ENCODE measurements around the gene FXYD5.

Gene FXYD5, protein sequence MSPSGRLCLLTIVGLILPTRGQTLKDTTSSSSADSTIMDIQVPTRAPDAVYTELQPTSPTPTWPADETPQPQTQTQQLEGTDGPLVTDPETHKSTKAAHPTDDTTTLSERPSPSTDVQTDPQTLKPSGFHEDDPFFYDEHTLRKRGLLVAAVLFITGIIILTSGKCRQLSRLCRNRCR

DNA sequence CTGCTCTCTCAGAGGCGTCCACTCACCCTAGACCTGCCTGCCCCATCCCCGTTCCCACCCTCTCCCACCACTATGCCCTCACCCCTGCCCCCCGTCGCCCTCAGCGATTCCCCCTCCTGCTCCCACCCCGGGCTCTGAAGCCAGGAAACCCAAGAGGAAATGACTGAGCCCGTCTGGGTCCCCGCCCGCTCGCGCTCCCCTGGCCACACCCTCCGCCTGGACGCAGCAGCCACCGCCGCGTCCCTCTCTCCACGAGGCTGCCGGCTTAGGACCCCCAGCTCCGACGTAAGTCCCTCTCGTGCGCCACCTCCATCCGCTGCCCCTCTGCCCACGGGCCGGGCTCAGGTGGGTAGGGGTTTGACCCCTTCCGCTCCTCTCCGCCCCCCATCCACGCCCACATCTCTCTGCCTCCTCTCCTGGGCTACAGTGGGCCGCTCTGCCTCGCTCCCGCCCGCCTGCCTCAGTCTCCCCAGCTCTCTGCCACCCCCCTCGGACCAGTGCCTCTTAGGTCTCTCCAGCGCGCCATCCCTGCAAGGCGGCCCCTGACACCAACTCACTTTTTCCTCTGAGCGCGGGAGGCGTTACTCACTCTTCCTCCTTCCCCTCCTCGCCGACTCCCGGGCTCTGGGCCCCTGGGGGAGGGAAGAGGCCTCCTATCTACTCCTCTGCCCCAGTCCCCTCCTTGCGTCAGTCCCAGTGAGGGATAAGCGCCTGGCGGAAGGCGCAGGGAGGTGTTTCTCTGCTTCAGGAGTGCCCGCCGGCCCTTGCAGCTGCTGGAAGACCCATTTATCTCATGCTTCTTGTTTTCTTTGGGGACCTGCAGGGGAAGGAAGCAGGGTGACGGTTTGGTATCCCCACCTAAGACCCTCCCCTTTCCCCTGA is at the start of gene FXYD5:
Gene FXYD5 (plus strand): TSS at position 211 of the 882 bp plus-strand sequence. CDS start 816 bp downstream, outside the sequence.
- peak; percentile 84 for DNase-seq

DNA sequence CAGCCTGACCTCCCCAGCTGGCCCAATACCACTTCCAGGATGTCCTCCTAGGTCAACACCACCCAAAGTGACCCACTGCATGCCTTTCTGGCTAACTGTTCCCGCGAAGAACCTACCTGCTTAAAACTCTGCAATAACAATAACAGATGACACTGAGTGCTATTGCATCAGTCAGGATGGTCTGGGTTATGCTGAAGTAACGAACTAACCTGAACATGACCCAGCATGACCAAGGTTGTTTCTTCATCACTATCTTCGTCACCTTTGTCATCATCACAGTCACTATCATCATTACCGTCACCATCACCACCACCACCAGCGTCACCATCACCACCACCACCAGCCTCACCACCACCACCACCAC is 49.5 kb upstream of the FXYD5 start:
- DNase-seq: no peak

DNA sequence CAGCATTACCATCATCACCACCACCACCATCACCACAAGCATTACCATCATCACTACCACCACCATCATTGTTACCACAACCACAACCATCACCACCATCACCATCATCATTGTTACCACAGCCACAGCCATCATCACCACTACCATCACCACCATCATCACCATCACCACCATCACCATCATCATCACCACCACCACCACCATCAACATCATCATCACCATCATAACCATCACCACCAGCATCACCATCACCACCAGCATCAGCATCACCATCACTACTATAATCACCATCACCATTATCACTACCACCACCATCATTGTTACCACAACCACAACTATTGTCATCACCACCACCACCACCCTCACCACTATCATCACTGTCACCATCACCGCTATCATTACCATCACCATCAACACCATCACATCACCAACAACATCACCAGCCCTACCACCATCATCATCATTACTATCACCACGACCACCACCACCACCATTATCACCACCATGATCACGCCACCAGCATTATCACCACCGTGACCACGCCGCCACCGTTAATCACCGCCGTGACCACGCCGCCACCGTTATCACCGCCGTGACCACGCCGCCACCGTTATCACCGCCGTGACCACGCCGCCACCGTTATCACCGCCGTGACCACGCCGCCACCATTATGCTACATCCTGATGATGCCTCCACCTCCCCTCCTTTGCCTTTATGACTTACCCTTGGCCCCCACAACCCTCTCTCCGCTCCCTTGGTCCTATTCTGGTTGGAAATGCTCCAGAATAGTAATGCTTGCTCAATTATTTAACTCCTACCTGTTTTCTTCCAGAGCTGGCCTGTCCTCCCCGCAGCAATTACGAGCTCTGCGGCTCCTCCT is 48.9 kb upstream of the FXYD5 start:
- DNase-seq: no peak

DNA sequence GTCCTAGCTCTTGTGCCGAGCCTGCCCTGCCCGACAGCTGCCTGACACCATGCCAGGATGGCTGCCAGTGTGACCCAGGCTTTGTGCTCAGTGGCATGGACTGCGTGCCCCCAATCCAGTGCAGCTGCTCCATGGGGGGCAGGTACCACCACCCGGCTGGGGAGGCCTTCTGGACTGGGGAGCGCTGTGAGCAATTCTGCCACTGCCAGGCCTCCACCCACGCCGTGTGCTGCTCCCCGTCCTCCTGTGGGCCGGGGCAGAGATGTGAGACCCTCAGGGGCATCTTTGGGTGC is 48.3 kb upstream of the FXYD5 start:
- DNase-seq: no peak

DNA sequence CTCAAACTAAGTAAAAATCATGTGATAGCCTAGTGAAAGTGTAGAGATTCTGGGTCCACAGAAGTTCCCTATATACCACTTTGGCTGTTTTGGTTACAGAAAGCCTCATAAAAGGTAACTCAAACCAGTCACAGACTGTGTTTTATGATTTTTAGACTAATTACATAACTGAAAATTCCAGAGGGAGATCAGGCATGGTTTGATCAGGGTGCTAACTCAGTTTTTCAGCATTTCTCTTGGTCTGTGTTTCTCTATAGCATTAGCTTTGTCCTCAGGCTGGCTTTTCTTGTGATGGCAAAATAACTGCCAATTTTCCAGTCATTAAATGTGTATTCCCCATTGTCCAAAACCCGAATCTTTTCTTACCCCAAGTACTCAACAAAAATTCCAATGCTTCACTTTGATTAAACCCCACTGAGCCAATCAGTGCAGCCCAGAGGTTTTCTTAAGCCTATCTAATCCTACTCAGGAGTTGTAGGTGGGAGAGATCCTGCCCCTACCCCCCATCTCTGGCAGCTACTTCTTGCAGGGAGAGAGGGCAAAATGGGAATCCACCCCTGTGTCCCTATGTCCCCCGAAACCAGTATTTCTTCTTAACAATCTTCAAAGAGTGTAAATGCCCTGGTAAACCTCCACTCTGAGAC is 47.5 kb upstream of the FXYD5 start:
- DNase-seq: no peak

DNA sequence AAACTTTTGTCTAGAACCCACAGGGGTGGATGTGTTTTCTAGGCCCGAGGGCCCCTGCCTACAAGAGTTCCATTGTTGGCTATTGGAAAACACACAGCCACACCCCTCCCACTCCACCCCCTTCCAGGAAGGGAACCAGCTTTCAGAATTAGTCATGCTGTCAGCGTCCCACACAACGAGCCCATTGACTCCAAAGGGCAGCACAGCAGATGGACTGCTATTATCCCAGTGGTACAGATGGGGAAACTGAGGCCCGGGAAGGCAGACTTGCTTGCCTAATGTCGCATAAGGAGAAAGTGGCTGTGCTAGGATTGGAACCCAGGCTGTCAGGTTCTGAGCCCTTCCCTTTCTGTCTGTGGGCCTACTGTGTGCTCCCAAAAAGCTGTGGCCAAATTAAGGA is 47.0 kb upstream of the FXYD5 start:
- no peak for DNase-seq

DNA sequence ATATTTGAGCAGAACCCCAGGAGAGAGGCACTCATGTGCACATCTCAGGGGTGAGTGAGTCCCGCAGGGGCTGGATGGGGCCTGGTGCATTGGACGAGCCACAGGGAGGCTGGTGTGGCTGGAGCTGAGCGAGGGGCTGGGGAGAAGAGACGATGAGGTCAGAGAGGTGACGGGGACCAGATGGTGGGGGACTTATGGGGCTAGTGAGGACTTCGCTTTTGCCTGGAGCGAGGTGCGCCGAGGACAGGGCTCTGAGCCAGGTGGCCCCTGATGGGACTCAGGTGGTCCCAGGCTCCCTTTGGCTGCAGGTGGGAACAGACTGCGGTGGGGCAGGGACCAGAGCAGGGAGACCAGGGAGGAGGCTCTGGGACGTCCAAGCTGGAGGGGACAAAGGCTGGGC is 45.8 kb upstream of the FXYD5 start:
- no peak for DNase-seq

DNA sequence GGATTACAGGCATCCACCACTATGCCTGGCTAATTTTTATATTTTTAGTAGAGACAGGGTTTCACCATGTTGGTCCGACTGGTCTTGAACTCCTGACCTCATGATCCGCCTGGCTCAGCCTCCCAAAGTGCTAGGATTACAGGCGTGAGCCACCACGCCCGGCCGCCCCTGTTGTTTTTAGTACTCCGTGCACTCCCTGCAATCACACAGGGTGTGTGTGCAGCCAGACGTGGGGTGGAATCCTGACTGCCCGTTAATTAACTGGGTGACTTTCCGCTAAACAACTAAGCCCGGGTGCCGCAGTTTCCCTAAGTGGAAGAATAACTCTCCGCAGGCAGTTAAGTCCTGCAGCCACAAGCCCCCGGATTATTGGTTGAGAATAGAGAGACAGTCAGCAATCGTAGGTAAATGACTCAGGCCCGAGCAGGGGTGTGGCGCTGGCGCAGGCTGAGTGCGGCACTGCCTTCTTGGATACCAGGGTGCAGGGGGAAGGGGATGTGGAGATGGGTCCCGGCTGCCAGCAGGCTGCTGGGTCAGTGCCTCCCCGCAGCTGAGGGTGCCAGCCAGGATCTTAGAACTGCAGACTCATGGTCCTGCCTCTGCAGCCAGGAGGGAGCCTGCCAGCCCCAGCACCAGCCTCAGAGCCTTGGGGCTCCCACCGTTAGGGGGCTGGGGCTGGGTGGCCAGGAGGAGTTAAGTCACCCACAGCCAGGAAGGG is 45.0 kb upstream of the FXYD5 start:
- no peak for DNase-seq

DNA sequence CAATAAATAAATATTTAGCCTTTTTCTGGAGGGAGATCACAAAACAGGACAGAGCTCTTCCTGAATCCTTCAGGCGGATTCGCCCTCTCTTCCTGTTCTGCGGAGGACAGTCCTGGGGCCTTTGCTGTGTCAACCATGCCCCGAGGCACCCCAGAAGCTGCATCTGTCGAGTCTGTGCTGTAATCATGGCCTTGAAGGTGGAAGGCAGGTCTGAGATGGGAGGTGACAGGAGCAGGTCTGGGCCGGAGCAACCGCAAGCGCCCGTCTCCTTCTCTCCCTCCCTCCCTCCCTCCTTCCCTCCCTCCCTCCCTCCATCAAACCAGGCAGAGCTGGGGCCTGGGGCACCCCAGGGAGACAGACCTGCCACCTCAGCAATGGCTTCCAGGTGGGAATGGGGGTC is 43.6 kb upstream of the FXYD5 start:
- DNase-seq: no peak

DNA sequence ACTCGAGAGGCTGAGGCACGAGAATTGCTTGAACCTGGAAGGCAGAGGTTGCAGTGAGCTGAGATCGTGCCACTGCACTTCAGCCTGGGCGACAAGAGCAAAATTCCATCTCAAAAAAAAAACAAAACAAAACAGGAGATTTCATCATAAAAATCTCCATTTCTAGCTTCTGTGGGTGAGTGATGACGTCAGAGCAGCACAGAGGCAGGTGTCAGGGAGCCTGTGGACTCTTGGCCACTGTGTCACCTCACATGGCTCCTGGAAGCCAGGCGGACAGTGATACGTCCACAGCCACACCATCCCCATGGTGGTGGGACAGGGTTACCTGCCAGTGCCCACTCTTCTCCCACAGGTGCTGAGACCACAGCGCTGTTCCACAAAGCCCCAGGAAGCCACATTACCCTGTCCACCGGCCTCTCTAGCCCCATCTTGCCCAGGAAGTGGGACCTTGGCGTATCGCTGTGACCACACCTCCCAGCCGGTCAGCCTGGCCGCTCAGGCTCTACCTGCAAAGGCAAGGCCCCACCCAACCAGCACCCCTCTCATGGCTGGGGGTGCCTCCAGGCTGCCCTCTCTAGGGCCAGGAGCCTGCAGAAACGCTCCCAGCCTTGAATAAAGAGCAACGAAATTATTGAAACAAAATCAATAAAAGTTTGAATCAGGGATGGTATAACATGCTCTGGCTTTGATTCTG is 41.4 kb upstream of the FXYD5 start:
- no peak for DNase-seq

DNA sequence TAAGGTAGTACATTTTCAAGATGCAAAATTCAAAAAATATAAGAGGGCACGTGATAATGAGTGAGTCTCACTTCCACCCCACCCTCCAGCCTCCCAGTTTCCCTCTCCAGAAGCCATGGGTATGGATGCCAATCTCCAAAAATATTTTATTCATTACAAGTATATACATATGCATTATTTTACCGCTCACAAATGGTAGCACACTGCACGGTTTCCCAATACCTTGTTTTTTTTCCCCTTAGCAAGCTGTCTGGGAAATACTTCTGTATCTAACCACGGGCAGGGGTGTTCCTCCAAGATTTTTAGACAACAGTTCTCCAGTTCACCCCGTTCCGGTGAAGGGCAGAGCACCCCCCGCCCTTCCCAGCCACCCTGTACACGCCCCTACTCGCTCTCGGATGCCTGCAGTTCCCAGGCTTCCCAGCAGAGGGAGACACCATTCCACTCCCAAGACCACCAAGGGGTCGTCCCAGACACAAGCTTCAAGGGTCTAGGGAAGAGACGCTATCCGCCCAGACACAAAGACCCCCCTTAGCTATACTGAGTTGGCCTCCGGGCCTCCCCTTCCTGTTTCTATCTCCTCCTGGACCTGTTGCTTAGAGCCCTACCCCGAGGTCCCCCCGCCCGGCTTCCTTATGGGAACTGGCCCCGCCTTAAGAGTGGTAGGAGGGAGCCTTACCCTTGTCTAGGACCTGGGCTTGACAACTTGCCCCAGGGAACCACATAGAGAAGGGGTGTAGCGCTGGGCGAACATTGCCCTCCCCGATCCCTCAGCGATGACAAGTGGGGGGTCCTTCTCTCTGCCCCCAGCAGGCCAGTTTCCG is 40.0 kb upstream of the FXYD5 start:
- peak; percentile 50 for DNase-seq

DNA sequence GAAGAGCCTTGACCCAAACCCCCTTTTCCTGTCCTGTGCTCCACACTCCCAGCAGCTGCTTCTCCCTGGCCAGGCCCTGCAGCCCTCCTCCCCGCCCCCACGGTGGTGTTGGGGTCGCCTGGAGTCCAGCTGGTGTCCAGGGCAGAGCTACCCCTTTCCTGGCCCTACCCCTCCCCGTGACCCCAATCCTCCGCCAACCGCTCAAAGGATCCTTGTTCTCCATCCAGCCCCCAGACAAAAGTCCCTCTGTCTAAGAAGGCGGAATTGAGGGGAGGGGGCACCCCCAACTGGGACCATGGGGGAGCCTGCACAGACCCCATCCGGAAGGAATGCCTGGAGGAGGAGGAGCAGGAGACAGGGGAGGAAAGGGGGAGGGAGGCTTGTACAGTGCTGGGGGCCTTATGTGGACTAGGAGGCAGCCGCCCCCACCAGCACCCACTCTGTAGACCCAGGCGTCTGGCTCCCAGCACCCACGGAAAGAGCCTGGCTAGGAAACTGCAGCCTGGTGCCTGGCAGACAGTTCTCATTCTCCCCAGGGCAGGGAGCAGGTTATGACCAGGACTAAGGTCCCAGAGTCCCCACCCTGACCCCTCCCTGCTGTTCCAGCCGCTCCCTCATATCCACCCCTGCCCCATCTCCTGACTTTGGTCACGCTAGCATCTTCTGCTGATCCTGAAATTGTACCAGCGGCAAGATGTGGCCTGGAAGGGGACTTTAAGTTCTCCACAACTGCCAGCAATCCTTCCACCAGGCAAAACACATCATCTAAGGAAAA is 39.2 kb upstream of the FXYD5 start, which contains the start of gene FXYD3:
Gene FXYD3 (plus strand): TSS at position 647 of the 775 bp plus-strand sequence. CDS start 3,554 bp downstream, outside the sequence.
- DNase-seq: no peak

DNA sequence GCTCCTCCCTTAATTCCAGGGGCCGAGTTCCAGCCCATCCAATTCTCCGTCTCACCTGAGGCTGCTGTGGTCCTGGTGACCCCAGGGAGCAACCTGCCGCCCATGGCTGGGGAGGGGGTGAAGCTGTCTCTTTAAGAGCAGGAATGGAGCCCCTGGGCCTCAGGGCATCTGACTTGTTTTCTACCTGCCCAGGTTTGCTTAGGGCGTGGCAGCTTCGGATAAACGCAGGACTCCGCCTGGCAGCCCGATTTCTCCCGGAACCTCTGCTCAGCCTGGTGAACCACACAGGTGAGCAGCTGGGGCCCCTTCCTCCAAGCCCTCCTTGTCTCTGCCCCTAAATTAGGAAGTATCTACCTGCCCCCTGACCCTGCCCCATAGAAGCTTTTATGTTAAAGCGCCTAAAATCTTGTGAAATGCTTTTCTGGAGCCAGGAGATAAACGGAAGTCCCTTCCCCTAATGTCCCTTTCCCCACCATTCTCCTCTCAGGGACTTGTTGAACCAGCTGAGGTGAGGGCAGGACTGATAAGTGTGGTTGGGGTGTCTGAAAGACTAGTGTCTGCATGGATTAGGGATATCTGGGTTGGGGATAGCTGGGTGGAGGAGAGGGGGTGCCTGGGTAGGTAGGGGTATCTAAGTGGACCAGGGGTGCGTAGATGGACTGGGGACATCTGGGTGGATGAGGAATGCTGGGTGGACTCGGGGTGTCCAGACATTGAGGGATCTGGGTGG is 38.3 kb upstream of the FXYD5 start:
- DNase-seq: no peak

DNA sequence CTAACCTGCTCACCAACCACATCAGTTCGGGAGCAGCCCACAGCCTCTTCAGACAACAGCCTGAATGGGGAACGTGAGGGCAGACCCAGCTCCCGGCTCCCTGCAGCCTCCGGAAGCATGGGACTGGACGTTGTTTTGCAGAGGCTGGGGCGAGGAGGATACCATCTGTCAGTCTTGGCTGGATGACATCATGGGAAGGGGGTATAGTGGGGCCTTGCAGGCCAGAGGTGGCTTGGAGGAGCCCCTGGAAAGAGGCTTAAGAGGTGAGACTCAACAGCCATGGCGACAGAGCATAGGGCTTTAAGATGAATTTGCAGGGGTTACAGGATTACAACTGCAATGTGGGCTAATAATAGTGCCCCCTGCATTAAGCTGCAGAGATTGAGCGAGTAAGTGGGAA is 37.4 kb upstream of the FXYD5 start:
- no peak for DNase-seq

DNA sequence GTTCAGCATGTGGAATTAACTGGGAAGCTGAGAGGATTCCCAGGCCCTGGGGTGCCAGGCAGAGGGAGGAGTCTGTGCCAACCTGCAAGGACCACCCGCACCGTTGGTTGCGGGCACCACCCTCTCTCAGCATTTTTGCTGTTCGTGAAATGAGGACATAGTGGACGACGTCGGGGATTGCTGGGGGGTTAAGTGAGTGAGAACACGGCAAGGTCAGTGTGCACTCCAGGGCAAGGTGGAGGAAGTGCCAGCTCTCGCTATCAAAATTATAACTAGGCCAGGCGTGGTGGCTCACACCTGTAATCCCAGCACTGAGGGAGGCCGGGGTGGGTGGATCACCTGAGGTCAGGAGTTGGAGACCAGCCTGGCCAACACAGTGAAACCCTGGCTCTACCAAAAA is 36.7 kb upstream of the FXYD5 start:
- DNase-seq: no peak

DNA sequence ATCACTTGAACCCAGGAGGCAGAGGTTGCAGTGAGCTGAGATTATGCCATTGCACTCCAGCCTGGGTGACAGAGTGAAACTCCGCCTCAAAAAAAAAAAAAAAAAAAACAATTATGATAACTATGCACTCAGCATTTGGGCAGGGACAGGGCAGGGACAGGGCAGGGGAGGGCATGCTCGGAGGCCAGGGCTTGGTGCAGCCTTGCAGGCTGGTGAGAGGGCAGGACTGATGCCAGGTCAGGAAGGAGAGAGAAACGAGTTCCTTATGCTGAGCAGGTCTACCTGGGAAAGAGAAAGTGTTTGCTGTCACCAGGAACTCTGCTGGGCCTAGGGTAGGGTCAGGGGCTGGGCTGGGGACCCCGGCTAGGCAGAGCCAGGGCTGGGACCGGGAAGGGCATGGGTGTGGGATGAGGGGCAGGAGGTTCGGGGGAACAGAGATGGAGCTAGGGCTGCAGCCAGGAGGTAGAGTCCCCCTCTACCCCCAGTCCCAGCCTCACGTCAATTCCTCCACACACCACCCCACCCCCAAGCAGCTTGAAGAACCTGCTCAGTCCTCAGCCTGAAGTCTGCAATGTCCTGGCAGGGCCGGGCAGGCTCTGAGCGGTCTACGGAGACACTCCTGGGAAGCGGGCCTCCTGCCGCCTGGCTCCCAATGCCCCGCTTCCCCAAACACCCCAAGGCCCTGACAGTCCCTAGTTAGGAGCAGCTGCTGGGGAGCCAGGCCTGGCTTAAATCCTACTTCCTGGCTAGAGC is 36.1 kb upstream of the FXYD5 start:
- DNase-seq: no peak

DNA sequence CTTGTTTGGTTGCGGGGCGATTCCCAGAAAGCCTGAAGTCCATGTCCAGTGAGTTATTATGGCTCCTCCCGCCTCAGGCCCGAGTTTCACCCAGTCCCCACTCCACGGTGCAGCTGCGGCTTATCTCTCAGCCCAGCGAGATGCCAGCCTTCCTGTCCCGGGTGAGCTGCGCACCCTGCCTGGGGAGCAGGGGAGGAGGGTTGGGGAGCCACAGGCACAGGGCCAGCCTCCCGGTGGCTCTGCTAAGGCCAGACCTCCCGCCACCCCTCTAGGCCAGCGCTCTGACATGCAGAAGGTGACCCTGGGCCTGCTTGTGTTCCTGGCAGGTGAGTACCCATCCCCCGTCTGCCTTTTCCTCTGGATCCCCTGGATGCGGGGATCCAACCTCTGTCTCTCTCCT is 35.4 kb upstream of the FXYD5 start:
- no peak for DNase-seq

DNA sequence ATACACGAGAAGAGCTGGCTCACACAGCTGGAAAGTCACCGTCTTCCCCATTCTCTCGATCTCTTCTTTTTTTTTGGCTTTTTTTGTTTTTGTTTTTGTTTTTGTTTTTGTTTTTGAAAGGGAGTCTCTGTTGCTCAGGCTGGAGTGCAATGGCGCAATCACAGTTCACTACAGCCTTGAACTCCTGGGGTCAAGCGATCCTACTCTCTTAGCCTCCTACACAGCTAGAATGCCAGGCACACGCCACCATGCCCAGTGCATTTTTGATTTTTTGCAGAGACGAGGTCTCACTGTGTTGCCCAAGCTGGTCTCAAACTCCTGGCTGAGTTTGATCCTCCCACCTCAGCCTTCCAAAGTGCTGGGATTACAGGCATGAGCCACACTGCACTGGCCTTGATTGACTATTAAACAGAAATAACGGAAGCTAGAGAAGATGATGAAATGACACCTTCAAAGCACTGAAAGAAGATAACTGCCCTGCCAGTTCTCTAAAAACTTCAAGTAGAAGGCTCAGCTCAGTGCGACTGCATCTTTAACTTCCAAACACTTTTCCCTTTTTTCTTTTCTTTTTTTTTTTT is 34.9 kb upstream of the FXYD5 start:
- no peak for DNase-seq
